GM18526 (cell line): Measurements from ENCODE around the gene EXOC1L.

ENCODE experiments used
- POLR2A ChIP-seq: IDR thresholded peaks from 3 replicates; pipeline ENCODE4 v1.6.1; 2011; ENCODE audit not compliant: insufficient read length; ENCODE audit errors: extremely low read depth

Gene EXOC1L, protein sequence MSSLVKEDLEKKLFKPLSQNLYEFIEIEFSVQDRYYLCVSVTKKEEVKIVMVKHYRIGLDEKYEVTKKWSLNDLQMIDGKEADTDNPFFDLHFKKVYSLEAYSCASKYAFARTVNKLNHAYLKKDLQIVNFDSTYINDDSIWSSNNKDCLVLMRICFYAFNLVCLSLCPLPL

DNA sequence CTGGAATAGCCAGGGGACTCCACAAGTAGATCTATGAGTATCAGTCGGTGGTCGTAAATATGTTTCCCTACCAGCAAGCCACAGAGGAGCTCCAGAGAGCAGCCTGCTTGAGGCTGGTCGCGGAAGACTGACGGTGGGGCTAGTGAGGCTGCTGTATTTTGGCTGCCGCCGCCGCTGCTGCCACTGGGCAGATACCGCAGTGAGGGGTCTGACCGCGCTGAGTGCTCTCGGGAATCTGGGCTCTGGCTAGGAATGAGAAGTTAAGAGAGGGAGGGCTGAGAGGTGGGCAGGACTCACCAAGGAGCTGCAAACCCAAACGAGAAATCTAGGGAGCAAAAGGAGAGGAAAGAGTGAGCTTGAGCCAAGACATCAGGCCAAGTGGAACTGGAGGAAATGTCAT, at the start of gene EXOC1L:
Gene EXOC1L (plus strand): TSS at position 157 of the 400 bp plus-strand sequence. CDS start 237 bp downstream, at position 394.
- no peak for TF ChIP-seq POLR2A

DNA sequence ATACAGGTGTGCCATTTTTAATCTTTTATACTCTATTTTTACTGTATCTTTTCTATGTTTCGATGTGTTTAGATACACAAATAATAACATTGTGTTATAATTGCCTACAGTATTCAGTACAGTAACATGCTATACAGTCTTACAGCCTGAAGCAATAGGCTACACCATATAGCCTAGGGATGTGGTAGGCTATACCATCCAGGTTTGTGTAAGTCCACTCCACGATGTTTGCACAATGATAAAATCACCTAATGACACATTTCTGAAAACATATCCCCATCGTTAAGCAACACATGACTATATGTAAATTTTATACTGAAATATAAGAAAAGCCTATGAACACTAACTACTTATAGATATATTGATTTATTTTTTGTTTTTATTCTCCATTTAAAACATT, 48.9 kb upstream of the EXOC1L start:
- TF ChIP-seq POLR2A, result no peak

DNA sequence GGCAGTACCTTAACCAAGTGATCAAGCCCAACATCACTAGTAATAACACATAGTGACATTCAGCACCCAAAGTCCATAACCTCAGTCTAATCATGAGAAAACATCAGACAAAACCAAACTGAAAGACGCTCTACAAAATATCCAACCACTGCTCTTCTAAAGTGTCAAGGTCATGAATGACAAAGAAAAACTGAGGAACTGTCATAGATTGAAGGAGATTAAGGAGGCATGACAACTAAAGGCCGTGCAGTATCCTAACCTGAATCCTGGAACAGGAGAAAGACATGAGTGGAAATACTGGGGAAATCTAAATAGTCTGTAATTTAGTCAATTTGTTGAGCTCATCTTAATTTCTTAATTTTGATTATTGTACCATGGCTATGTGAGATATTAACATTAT, 38.2 kb upstream of the EXOC1L start:
- TF ChIP-seq POLR2A, result no peak

DNA sequence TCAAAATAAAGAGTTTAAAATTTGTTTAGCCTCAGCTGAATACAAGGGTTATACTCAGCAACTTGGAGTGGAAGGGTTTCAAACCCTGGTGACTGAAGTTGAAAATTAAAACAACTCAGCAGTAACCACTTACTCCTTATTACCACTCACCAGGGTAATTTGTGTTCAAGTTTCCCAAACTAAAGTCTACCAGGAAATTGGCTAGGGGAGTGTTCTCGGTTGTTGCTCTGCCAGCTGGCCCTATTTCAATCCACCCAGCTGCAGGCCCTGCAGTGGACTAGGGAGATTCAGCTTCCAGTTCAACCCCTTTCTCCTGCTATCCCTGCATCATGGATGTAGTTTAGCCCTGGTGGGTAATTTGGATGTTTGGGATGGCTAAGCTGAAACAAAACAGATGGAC, 37.8 kb upstream of the EXOC1L start:
- no peak for TF ChIP-seq POLR2A

DNA sequence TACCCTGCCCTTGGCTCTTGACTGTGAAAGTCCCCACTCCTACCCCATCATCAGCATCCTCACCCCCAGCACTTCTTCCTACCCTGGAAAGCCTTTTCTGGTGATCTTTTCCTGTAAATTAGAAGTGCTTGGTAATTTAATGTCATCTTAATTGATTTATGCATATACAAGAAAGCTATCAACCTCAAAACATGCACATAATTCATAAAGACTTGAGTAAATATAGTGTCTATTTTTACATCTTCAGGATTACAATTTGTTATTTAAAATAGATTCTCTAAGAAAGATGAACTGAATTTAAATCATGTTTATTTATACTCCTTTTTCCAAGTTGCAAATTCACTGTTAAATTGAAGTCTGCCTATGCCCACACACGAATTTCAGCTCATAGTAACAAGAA, 36.0 kb upstream of the EXOC1L start:
- TF ChIP-seq POLR2A, result no peak

DNA sequence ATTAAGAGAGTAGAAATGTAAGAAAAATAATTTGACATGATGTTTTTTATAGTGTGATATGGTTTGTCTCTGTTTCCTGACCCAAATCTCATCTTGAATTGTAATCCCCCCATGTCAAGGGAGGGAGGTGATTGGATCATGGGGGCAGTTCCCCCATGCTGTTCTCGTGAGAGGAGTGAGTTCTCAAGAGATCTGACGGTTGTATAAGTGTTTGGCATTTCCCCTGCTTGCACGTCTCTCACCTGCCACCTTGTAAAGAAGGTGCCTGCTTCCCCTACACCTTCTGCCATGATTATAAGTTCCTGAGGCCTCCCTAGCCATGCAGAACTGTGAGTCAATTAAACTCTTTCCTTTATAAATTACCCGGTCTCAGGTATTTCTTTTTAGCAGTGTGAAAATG, 34.8 kb upstream of the EXOC1L start:
- no peak for TF ChIP-seq POLR2A

DNA sequence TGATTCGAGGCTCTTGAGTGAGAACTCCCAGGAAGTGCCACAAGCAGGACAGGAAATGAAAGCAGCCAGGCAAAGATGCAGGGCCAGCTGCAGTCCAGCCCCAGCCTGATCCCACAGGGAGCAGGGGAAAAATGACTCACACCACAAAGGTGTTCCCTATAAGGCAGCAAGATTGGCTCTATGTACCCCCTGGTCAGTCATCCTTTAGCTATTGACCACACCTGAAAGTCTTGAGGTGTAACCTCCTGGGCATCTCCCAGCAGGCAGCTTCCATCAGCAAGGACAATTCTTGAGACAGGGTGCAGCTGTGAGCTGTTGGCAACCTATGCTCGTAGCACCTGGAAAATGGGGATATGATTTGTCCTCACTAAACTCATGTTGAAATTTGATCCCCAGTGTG, 27.9 kb upstream of the EXOC1L start:
- TF ChIP-seq POLR2A, result no peak

DNA sequence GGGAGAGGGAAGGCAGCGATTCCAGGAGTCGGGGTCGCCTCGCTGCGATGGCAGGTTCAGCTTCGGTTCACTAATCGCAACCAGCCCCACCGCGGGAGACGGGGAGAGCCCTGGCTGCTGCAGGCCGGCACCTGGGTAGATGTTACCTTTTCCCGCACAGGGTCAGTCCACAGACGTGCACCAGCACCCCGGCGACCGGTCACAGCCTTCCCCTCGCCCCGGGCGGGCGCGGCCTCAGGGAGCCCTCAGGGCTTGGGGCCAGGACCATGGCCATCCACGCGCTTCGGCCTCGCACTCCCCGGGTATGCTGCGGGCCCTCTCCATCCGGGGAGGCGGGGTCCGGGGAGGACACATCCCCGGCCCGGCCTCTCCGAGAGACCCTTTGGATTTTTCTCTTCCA, 26.1 kb upstream of the EXOC1L start:
- no peak for TF ChIP-seq POLR2A

DNA sequence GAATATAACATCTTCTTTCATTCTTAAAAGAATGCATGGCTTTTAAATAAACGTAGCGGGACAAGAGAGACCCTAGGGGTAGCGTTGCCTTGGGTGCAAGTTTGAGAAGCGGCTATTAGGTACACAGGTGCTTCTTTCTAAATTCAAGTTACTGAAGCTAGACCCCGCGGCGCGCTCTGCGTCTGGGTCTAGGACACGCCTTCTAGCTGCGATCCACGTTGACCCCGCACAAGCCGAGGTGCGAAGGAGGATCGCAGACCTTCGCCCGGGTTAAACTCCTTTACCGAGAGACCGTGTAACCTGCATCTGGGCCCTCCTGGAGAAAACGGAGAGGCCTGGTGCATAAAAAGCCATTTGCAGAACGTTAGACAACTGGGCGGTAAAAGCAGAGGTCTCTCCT, 25.5 kb upstream of the EXOC1L start:
- no peak for TF ChIP-seq POLR2A

DNA sequence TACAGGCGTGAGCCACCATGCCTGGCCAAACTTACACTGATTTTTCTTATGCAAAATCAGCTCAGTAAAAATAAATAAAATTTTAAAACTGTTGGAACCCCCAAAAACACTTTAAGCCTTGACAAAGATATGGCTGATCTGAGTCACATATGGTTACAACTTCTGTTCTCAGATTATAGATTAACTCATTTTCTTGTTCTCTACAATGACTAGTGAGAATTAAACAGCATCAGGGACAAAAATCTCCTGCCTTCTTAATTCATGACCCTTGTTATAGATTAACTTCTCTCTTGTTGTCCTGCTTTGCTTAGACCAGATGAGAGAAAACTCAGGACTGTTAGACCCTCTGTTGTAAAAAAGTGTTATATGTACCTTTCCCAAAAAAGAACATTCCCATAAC, 24.2 kb upstream of the EXOC1L start:
- no peak for TF ChIP-seq POLR2A

DNA sequence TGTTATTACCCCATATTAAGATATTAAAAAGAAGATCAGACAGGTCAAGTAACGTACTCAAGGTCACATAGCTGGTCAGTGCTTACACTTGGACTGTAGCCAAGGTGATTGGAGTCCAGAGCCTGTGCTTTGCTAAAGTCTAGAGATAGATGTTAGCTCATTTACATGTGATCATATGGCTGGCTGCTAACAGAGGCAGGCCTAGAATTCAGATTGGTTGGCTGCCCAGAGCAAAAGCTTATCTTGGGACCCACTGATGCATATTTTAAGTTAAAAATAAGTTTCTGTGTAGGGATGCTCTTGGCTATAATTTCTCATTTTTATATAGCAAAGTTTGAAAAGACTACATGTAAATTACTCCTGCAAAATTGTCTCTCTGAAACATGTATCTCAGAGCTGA, 18.1 kb upstream of the EXOC1L start:
- no peak for TF ChIP-seq POLR2A

DNA sequence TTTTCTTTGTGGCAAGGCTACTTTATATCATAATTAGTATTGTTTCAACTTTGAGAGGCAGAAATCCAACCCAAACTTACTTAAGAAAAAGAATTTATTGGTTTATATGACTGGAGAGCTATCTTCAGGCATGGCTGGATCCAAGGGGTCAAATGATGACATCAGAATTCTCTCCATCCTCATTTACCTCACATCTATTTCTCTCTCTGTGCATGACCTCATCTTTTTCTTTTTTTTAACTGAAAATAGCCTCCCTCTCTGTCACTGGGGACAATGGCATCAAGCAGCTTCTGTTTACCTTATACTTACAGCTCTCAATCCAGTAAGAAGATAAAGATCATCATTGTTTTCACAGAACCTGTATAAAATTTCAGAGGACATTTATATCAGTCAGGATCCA, 12.0 kb upstream of the EXOC1L start:
- TF ChIP-seq POLR2A, result no peak

DNA sequence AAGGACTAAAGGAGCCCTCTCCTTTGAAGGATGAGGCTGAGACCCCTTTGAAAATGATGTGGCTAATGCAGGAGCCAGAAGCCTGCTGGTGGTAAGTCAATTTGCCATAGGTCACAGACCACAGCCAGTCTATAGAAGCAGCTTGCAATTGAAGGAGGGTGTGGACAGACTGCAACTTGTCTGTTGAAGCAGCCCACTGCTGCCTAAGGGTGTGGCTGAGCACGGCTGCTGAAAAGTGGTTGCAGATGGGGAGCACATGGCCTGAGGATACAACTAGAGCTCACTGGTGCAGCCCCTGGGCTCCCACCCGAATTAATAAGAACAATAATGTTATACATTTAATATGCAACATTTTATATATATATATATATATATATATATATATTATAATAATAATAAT, 11.4 kb upstream of the EXOC1L start:
- no peak for TF ChIP-seq POLR2A

DNA sequence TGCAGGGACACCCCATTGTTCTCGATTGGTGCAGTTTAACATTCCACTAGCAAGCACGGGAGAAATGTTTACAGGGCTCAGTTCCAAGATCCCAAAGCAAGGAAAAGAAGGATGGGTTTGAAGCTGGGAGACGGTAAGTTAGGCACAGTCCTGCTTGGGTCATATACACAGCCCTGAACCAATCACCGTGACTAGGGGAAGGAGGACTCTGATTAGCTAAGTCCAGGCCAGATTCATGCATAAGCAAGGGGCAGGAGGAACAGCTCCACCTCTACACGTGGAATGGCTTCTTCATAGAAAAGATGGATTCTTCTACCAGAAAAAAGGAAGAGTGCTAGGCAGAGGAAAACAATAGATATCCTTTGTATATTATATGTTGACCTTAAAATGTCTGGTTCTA, 11.0 kb upstream of the EXOC1L start:
- TF ChIP-seq POLR2A, result no peak

DNA sequence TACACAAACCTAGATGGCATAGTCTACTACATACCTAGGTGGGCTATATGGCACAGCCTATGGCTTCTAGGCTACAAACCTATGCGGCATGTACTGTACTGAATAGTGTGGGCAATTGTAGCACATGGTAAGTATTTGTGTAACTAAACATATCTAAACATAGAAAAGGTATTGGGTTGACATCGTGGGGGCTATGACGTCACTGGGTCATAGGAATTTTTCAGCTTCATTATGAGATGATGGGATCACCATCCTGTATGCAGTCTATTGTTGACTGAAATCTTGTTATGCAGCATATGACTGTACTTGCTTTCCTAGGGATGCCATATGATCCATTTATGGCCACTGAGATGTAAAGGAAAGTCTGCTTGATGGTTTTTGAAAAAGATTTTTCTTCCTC, 1.9 kb upstream of the EXOC1L start:
- TF ChIP-seq POLR2A, result no peak

DNA sequence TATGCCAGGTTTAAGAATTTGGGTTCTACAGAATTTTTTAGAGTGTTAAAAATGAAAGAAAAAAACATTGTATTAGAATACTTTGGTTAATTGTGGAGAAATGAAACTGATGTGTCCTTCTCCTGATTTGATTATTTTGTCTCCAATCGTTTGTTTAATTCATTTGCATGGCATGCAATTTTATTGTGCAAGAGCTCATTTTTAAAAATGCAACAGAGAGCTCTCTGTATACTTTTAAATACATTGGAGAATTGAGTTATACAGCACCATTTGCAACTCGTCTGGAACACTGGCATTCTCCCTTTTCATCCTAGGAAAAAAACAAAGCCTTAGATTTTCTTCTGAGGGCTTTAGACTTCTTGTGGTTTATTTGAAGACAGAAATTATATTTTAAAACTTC, 689 bp downstream of the EXOC1L start:
- TF ChIP-seq POLR2A, result no peak

DNA sequence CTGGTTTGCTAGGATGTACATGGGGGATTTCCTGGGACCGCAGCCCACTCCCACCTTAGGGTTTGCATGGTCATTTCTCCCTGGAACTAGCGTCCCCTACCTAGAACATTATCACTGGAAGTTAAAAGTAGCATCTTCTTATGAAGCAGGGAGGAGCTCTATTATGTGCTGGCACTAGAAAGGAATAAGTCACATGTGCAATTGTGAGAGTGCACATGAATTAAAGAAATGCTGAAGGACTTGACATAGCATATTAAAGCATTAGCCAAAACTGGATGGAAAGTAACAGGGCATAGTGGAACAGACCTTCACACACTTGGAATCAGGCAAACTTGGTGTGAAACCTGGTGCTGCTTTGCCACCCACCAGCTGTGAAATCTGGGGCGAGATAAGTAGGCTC, 2.7 kb downstream of the EXOC1L start:
- TF ChIP-seq POLR2A, result no peak

DNA sequence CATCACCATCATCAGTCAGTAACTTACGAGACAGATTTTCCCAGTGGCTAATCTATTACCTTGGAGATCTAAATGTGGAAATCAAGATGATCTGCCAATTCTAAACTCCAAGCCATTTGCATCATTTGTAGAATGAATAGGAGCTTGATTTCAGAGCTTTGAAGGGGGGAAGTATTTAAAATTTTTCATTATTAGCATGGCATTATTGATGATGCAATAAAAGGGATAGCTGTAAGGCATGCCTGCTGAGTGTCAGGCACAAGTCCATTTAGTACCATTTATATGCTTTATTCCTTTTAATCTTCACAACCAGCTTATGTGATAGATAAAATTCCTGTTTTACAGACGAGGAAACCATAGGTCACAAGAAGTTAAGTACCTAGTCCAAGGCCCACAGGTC, 5.3 kb downstream of the EXOC1L start:
- no peak for TF ChIP-seq POLR2A
